ENCODE measurements around the gene DNM3.
A peak's percentile ranks its signal among the peaks of the same experiment; 100 is the strongest.

Gene DNM3

GRCh38 chr1:172398193-172398592 lies 556.9 kb downstream of the DNM3 start:
- no peak overlapping the region for H3K27ac ChIP-seq (ENCODE audit: low read length)

GRCh38 chr1:172398970-172399755 lies 557.9 kb downstream of the DNM3 start:
- TF ChIP-seq CTCF (IDR thresholded peaks at IDR 0.05; ENCODE audit: low read length) = peak; percentile 69
- TF ChIP-seq EZH2 (optimal IDR thresholded peaks at IDR 0.05; ENCODE audit: low read depth, low read length) = no peak
- no peaks in the 10 kb centered on the region for H3K79me2 ChIP-seq (ENCODE audit: low read length)
- no peak overlapping the region for H3K9ac ChIP-seq (ENCODE audit: low read length)
- H3K9me2 ChIP-seq (replicated peaks; ENCODE audit: insufficient read depth, low read length) = no peaks in the 10 kb centered on the region
- H3K9me3 ChIP-seq (replicated peaks; ENCODE audit: insufficient read depth, low read length) = no peaks in the 10 kb centered on the region
- no peak overlapping the region for H3K4me2 ChIP-seq (ENCODE audit: low read depth, low read length)
- no peak overlapping the region for H2AFZ ChIP-seq (ENCODE audit: low read length)
- no peak overlapping the region for H3K27ac ChIP-seq (ENCODE audit: low read length)
- H3K27me3 ChIP-seq (replicated peaks; ENCODE audit: insufficient read depth, low read length) = peaks cover 49% of the 10 kb centered on the region
- no peaks in the 10 kb centered on the region for H3K36me3 ChIP-seq (replicated peaks; ENCODE audit: insufficient read depth, low read length)
- H3K4me1 ChIP-seq (ENCODE audit: low read length) = peaks cover 7% of the 10 kb centered on the region
- no peak overlapping the region for H3K4me3 ChIP-seq (ENCODE audit: low read length)
- H4K20me1 ChIP-seq (ENCODE audit: insufficient read depth, low read length) = 0 out of 2 replicates have a peak, but pooled peaks cover 3% of the 10 kb centered on the region
- H3F3A ChIP-seq (ENCODE audit: insufficient read depth, low read length) = peaks cover 7% of the 10 kb centered on the region
- peak; percentile 45 for DNase-seq

More at GRCh38 chr1:172398193-172398592, 556.9 kb downstream of the DNM3 start:
- H3K9ac ChIP-seq (ENCODE audit: low read length) = no peak overlapping the region
- H3K4me1 ChIP-seq (ENCODE audit: low read length) = peaks cover 12% of the 10 kb centered on the region
- DNase-seq = no peak
- TF ChIP-seq EZH2phosphoT487 (IDR thresholded peaks at IDR 0.05; ENCODE audit: low read length) (no peak), CTCF (IDR thresholded peaks at IDR 0.05; ENCODE audit: low read length) (no peak), EZH2 (optimal IDR thresholded peaks at IDR 0.05; ENCODE audit: low read depth, low read length) (no peak)
- H3K27me3 ChIP-seq (replicated peaks; ENCODE audit: insufficient read depth, low read length) = peaks cover 54% of the 10 kb centered on the region
- 0 out of 2 replicates have a peak, but pooled peaks cover 3% of the 10 kb centered on the region for H4K20me1 ChIP-seq (ENCODE audit: insufficient read depth, low read length)
- no peaks in the 10 kb centered on the region for H3K9me3 ChIP-seq (replicated peaks; ENCODE audit: insufficient read depth, low read length)
- no peaks in the 10 kb centered on the region for H3K9me2 ChIP-seq (replicated peaks; ENCODE audit: insufficient read depth, low read length)
- H3K4me3 ChIP-seq (ENCODE audit: low read length) = no peak overlapping the region
- H2AFZ ChIP-seq (ENCODE audit: low read length) = no peak overlapping the region
- no peak overlapping the region for H3K4me2 ChIP-seq (ENCODE audit: low read depth, low read length)
- H3F3A ChIP-seq (ENCODE audit: insufficient read depth, low read length) = peaks cover 7% of the 10 kb centered on the region
- H3K79me2 ChIP-seq (ENCODE audit: low read length) = no peaks in the 10 kb centered on the region
- H3K36me3 ChIP-seq (replicated peaks; ENCODE audit: insufficient read depth, low read length) = no peaks in the 10 kb centered on the region

GRCh38 chr1:172399756-172400721 lies 558.7 kb downstream of the DNM3 start:
- no peaks in the 10 kb centered on the region for H3K4me1 ChIP-seq (ENCODE audit: low read length)
- TF ChIP-seq CTCF (IDR thresholded peaks at IDR 0.05; ENCODE audit: low read length) = no peak; the same call in 1 of the 2 replicates
- TF ChIP-seq EZH2phosphoT487 (IDR thresholded peaks at IDR 0.05; ENCODE audit: low read length) = no peak
- no peak for TF ChIP-seq EZH2 (optimal IDR thresholded peaks at IDR 0.05; ENCODE audit: low read depth, low read length)
- H3K9ac ChIP-seq (ENCODE audit: low read length) = no peak overlapping the region
- H3K4me3 ChIP-seq (ENCODE audit: low read length) = no peak overlapping the region
- H3K27ac ChIP-seq (ENCODE audit: low read length) = no peak overlapping the region
- H3K79me2 ChIP-seq (ENCODE audit: low read length) = no peaks in the 10 kb centered on the region
- no peaks in the 10 kb centered on the region for H3K36me3 ChIP-seq (replicated peaks; ENCODE audit: insufficient read depth, low read length)
- H4K20me1 ChIP-seq (ENCODE audit: insufficient read depth, low read length) = no peaks in the 10 kb centered on the region
- no peak for DNase-seq
- H3K27me3 ChIP-seq (replicated peaks; ENCODE audit: insufficient read depth, low read length) = peaks cover 43% of the 10 kb centered on the region
- H3F3A ChIP-seq (ENCODE audit: insufficient read depth, low read length) = no peaks in the 10 kb centered on the region
- H3K9me2 ChIP-seq (replicated peaks; ENCODE audit: insufficient read depth, low read length) = no peaks in the 10 kb centered on the region
- no peak overlapping the region for H3K4me2 ChIP-seq (ENCODE audit: low read depth, low read length)
- H2AFZ ChIP-seq (ENCODE audit: low read length) = no peak overlapping the region
- H3K9me3 ChIP-seq (replicated peaks; ENCODE audit: insufficient read depth, low read length) = no peaks in the 10 kb centered on the region
